WTC11 (cell line): ENCODE results near the gene BCL2L1. TPM values are rescaled to one million over a fixed set of nuclear protein-coding genes. Genes with fewer than 3 reads are reported as not detected.
A peak's percentile ranks its signal among the peaks of the same experiment; 100 is the strongest.

ENCODE experiments used
- ATAC-seq: fragments of 200-7000 bp; cut with Tn5 transposase; 2 replicates; pipeline ENCODE4 v1.10.0; 2021; ENCODE audit warnings: mild to moderate bottlenecking, moderate library complexity
- CTCF ChIA-PET: fragments of 300-600 bp; sonication (Branson Sonifier 250); formaldehyde crosslinking; loops from one replicate; lab custom pipeline; 2021; ENCODE audit warnings: antibody characterized with exemption; lab: Charles Lee
- POLR2A ChIA-PET: fragments of 350-600 bp; sonication (Branson Sonifier 250); formaldehyde crosslinking; loops from one replicate; lab custom pipeline; 2021; ENCODE audit warnings: antibody characterized with exemption; lab: Charles Lee
- DNase-seq: peaks from one replicate; pipeline ENCODE4 v3.0.0; 2021; ENCODE audit warnings: low spot score
- H3K27ac Mint-ChIP-seq: 2 replicates; pipeline ENCODE4 v1.8.0; 2021; ENCODE audit warnings: mixed read lengths
- H3K27me3 Mint-ChIP-seq: 2 replicates; pipeline ENCODE4 v1.8.0; 2021; ENCODE audit warnings: low read depth, mild to moderate bottlenecking, moderate library complexity, mixed read lengths
- H3K36me3 Mint-ChIP-seq: 2 replicates; pipeline ENCODE4 v1.8.0; 2021; ENCODE audit warnings: mixed read lengths
- H3K4me1 Mint-ChIP-seq: 2 replicates; pipeline ENCODE4 v1.8.0; 2022; ENCODE audit warnings: mixed read lengths
- H3K4me3 Mint-ChIP-seq: 2 replicates; pipeline ENCODE4 v1.8.0; 2021; ENCODE audit warnings: mild to moderate bottlenecking, moderate library complexity, mixed read lengths
- H3K9me3 Mint-ChIP-seq: 2 replicates; pipeline ENCODE4 v1.8.0; 2021; ENCODE audit warnings: mixed read lengths
- ATF1 ChIP-seq: sonication (generic); formaldehyde crosslinking; IDR thresholded peaks from 2 replicates; pipeline ENCODE4 v1.8.1; 2023; ENCODE audit warnings: mild to moderate bottlenecking, moderate library complexity, missing genetic modification reagents
- E2F5 ChIP-seq: sonication (generic); formaldehyde crosslinking; IDR thresholded peaks from 2 replicates; pipeline ENCODE4 v1.8.1; 2022; ENCODE audit warnings: mild to moderate bottlenecking, moderate library complexity, missing genetic modification reagents
- ETV6 ChIP-seq: sonication (generic); formaldehyde crosslinking; IDR thresholded peaks from 2 replicates; pipeline ENCODE4 v1.8.1; 2022; ENCODE audit warnings: mild to moderate bottlenecking, missing genetic modification reagents
- FOXJ3 ChIP-seq: sonication (generic); formaldehyde crosslinking; IDR thresholded peaks from 2 replicates; pipeline ENCODE4 v1.9.0; 2021; ENCODE audit warnings: missing genetic modification reagents, mild to moderate bottlenecking, borderline replicate concordance
- GABPB1 ChIP-seq: sonication (generic); formaldehyde crosslinking; IDR thresholded peaks from 2 replicates; pipeline ENCODE4 v1.8.1; 2023; ENCODE audit warnings: mild to moderate bottlenecking, missing genetic modification reagents
- MLX ChIP-seq: sonication (generic); formaldehyde crosslinking; IDR thresholded peaks from 2 replicates; pipeline ENCODE4 v1.8.1; 2023; ENCODE audit warnings: mild to moderate bottlenecking, missing genetic modification reagents, moderate library complexity
- OVOL2 ChIP-seq: fragments of 250-450 bp; sonication (Bioruptor Pico); IDR thresholded peaks from 2 replicates; pipeline ENCODE4 v1.9.0; 2021; ENCODE audit warnings: mild to moderate bottlenecking, borderline replicate concordance
- PREB ChIP-seq: sonication (generic); formaldehyde crosslinking; IDR thresholded peaks from 2 replicates; pipeline ENCODE4 v1.8.1; 2022; ENCODE audit warnings: mild to moderate bottlenecking, missing genetic modification reagents, moderate library complexity, borderline replicate concordance
- ZMAT4 ChIP-seq: fragments of 250-450 bp; sonication (Bioruptor Pico); IDR thresholded peaks from 2 replicates; pipeline ENCODE4 v1.9.0; 2021; ENCODE audit warnings: mild to moderate bottlenecking
- ZNF232 ChIP-seq: sonication (generic); formaldehyde crosslinking; IDR thresholded peaks from 2 replicates; pipeline ENCODE4 v1.8.0; 2022; ENCODE audit warnings: mild to moderate bottlenecking, missing genetic modification reagents
- ZNF416 ChIP-seq: fragments of 250-450 bp; sonication (Bioruptor Pico); IDR thresholded peaks from 2 replicates; pipeline ENCODE4 v1.9.0; 2021; ENCODE audit warnings: mild to moderate bottlenecking, inconsistent platforms
- ZNF423 ChIP-seq: fragments of 250-450 bp; sonication (Bioruptor Pico); IDR thresholded peaks from 2 replicates; pipeline ENCODE4 v2.1.2; 2022; ENCODE audit warnings: mild to moderate bottlenecking, moderate library complexity
- ZNF532 ChIP-seq: fragments of 250-450 bp; sonication (Bioruptor Pico); IDR thresholded peaks from 2 replicates; pipeline ENCODE4 v1.9.0; 2021; ENCODE audit warnings: mild to moderate bottlenecking, borderline replicate concordance
- total RNA-seq: library from RNA; stranded (reverse); gene quantifications from 3 replicates; pipeline ENCODE4 v1.2.3, GENCODE V29; 2021
- TF ChIP-seq, protein P1 (sequence below): sonication (generic); formaldehyde crosslinking; IDR thresholded peaks from 2 replicates; pipeline ENCODE4 v1.8.1; 2023; ENCODE audit warnings: mild to moderate bottlenecking, moderate library complexity, missing genetic modification reagents
- TF ChIP-seq, protein P2 (sequence below): sonication (generic); formaldehyde crosslinking; IDR thresholded peaks from 2 replicates; pipeline ENCODE4 v1.8.1; 2023; ENCODE audit warnings: mild to moderate bottlenecking, missing genetic modification reagents

BCL2L1 gene
- total RNA-seq, 1 experiment from 2014 or later, result 62.0 TPM

DNA sequence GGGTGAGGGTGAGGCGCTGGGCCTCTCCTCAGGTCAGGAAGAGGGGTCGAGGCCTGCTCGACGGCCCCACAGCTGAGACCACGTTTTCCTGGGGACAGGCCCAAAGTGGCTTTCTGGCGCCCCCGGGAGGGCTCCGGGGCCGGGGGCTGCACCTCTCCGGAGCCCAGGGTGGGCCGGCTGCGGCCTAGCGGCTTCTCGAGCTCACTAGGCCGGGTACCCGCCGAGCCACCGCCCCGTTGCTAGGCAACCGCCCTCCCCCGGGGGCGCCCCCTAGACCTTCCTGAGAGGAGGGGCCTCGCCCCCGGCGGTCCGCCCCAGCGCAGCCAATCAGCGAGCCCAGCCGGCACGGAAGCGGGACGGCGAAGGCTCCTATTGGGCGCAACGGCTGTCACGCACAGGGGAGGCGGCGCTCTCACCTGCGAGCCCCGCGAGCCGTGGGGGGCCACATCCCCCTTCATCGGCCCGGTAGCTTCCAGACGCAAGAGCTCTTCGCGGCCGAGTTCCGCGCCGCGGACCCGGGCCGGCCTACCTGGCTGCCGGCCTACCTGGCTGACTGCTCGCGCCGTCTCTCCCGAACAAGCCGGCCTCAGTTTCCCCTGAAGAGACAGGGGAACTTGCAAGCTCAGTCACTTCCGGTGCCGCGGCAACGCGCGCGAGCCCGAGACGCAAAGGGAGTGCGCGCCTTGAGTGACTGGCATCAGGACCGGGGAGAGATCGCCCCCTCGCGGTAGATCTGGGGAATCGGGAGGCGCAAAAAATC is 831 bp upstream of the BCL2L1 start (continued):
- TF ChIP-seq, protein P1, sequence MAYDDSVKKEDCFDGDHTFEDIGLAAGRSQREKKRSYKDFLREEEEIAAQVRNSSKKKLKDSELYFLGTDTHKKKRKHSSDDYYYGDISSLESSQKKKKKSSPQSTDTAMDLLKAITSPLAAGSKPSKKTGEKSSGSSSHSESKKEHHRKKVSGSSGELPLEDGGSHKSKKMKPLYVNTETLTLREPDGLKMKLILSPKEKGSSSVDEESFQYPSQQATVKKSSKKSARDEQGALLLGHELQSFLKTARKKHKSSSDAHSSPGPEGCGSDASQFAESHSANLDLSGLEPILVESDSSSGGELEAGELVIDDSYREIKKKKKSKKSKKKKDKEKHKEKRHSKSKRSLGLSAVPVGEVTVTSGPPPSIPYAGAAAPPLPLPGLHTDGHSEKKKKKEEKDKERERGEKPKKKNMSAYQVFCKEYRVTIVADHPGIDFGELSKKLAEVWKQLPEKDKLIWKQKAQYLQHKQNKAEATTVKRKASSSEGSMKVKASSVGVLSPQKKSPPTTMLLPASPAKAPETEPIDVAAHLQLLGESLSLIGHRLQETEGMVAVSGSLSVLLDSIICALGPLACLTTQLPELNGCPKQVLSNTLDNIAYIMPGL (CRISPR knock-in tag), result peak; percentile 86
- TF ChIP-seq FOXJ3 (CRISPR knock-in tag) (no peak), ZNF423 (peak; percentile 74), ETV6 (CRISPR knock-in tag) (peak; percentile 85; the same call in 1 of the 2 replicates), GABPB1 (peak; percentile 84), ATF1 (CRISPR knock-in tag) (no peak), ZNF416 (CRISPR knock-in tag) (0 out of 2 replicates have a peak, but pooled peaks have one; percentile 7), E2F5 (CRISPR knock-in tag) (peak; percentile 74), ZMAT4 (0 out of 2 replicates have a peak, but pooled peaks have one; percentile 20), MLX (no peak), ZNF232 (CRISPR knock-in tag) (no peak)
- TF ChIP-seq, protein P2, sequence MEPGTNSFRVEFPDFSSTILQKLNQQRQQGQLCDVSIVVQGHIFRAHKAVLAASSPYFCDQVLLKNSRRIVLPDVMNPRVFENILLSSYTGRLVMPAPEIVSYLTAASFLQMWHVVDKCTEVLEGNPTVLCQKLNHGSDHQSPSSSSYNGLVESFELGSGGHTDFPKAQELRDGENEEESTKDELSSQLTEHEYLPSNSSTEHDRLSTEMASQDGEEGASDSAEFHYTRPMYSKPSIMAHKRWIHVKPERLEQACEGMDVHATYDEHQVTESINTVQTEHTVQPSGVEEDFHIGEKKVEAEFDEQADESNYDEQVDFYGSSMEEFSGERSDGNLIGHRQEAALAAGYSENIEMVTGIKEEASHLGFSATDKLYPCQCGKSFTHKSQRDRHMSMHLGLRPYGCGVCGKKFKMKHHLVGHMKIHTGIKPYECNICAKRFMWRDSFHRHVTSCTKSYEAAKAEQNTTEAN, result no peak

- peak; percentile 36; the same call in 1 of the 2 replicates for TF ChIP-seq OVOL2 (CRISPR knock-in tag)
- 0 out of 2 replicates have a peak, but pooled peaks have one; percentile 36 for TF ChIP-seq PREB (CRISPR knock-in tag)
- TF ChIP-seq ZNF532 (CRISPR knock-in tag), result no peak
- Mint-ChIP-seq H3K9me3 (no peaks in the 10 kb centered on the region), H3K27me3 (no peaks in the 10 kb centered on the region), H3K4me1 (peaks cover 39% of the 10 kb centered on the region), H3K27ac (peak overlapping the region; percentile 94), H3K36me3 (peaks cover 9% of the 10 kb centered on the region), H3K4me3 (peak overlapping the region; percentile 86)
- ChIA-PET CTCF (interaction anchor here (0.8 to 8.8 kb wide), 39 partner anchors 11 to 166 kb away, joined by 3 to 488 read pairs (median 10); partner anchors contain the start of genes COX4I2, ID1 and TPX2), POLR2A (interaction anchor here (0.7 to 4.4 kb wide), 8 partner anchors 10 to 163 kb away, joined by 3 to 45 read pairs (median 6); partner anchors contain the start of gene TPX2)
- ATAC-seq (no peak), DNase-seq (no peak)
Observed at GRCh38 chr20:31723069-31723318, 326 bp upstream of the BCL2L1 start.
